GM21825 (cell line): ENCODE measurements around the gene TMEM200B.
"Not testable (repeated sequence)": the region's sequence is repeated elsewhere in the genome, so short reads cannot be mapped to it uniquely, and the experiment has no call there.

Experiments used
- ATAC-seq: cut with Tn5 transposase; IDR thresholded peaks from one replicate; pipeline ENCODE4 v1.9.1; 2021; ENCODE audit warnings: mild to moderate bottlenecking, moderate library complexity; ENCODE audit not compliant: unreplicated experiment

TMEM200B gene

GRCh38 chr1:29136391-29136915 lies 12.8 kb upstream of the TMEM200B start:
- no peak for ATAC-seq

GRCh38 chr1:29134695-29135028 lies 11.0 kb upstream of the TMEM200B start:
- no peak for ATAC-seq

- ATAC-seq: no peak
Measured at GRCh38 chr1:29133861-29134694, 10.4 kb upstream of the TMEM200B start.

GRCh38 chr1:29131056-29131455 lies 7.4 kb upstream of the TMEM200B start:
- ATAC-seq: not testable (repeated sequence)

- ATAC-seq: no peak
Measured at GRCh38 chr1:29129916-29130315, 6.2 kb upstream of the TMEM200B start.

GRCh38 chr1:29128739-29129138 lies 5.0 kb upstream of the TMEM200B start:
- ATAC-seq: no peak

- no peak for ATAC-seq
Measured at GRCh38 chr1:29126198-29126597, 2.5 kb upstream of the TMEM200B start.

GRCh38 chr1:29125788-29126187 lies 2.1 kb upstream of the TMEM200B start:
- no peak for ATAC-seq

GRCh38 chr1:29125237-29125641 lies 1.5 kb upstream of the TMEM200B start:
- ATAC-seq: no peak

- no peak for ATAC-seq
Measured at GRCh38 chr1:29124366-29125236, 898 bp upstream of the TMEM200B start.

GRCh38 chr1:29123053-29123886 lies 433 bp downstream of the TMEM200B start:
- ATAC-seq: no peak

- ATAC-seq: no peak
Measured at GRCh38 chr1:29122682-29123052, 1.0 kb downstream of the TMEM200B start.

- ATAC-seq: no peak
Measured at GRCh38 chr1:29121936-29122681, 1.6 kb downstream of the TMEM200B start.

GRCh38 chr1:29121516-29121935 lies 2.2 kb downstream of the TMEM200B start:
- no peak for ATAC-seq

GRCh38 chr1:29120947-29121485 lies 2.7 kb downstream of the TMEM200B start:
- no peak for ATAC-seq

GRCh38 chr1:29120367-29120766 lies 3.3 kb downstream of the TMEM200B start:
- ATAC-seq: no peak

- no peak for ATAC-seq
Measured at GRCh38 chr1:29119121-29119929, 4.4 kb downstream of the TMEM200B start.

GRCh38 chr1:29117381-29117780 lies 6.3 kb downstream of the TMEM200B start:
- no peak for ATAC-seq

- no peak for ATAC-seq
Measured at GRCh38 chr1:29114654-29115053, 9.0 kb downstream of the TMEM200B start.
